ENCODE results near the gene TXLNB.

Gene TXLNB

GRCh38 chr6:139334806-139335446 lies 43.1 kb upstream of the TXLNB start:
- no peak overlapping the region for H3K9ac ChIP-seq (ENCODE audit: insufficient read length, low read depth)
- no peak for TF ChIP-seq ZNF274 (IDR thresholded peaks at IDR 0.05; ENCODE audit: low read depth, low read length)
- no peak for TF ChIP-seq SUZ12 (IDR thresholded peaks at IDR 0.05; ENCODE audit: extremely low read depth, insufficient read depth, insufficient read length)
- TF ChIP-seq YY1 (IDR thresholded peaks at IDR 0.05; ENCODE audit: insufficient read depth, insufficient read length): no peak
- no peak overlapping the region for H3K4me3 ChIP-seq (ENCODE audit: insufficient read length, low read depth)
- DNase-seq (ENCODE audit: low read depth, low spot score): no peak
- H3K27me3 ChIP-seq (ENCODE audit: insufficient read depth, insufficient read length): no peaks in the 10 kb centered on the region
- no peaks in the 10 kb centered on the region for H3K36me3 ChIP-seq (ENCODE audit: insufficient read depth, insufficient read length, low read length)
- H3K9me3 ChIP-seq (ENCODE audit: insufficient read depth, low read length): no peaks in the 10 kb centered on the region
- H3K4me1 ChIP-seq (ENCODE audit: insufficient read depth, insufficient read length): no peaks in the 10 kb centered on the region

- Histone ChIP-seq H3K9ac (ENCODE audit: insufficient read length, low read depth) (no peak overlapping the region), H3K36me3 (ENCODE audit: insufficient read depth, insufficient read length, low read length) (no peaks in the 10 kb centered on the region), H3K9me3 (ENCODE audit: insufficient read depth, low read length) (no peaks in the 10 kb centered on the region), H3K27me3 (ENCODE audit: insufficient read depth, insufficient read length) (no peaks in the 10 kb centered on the region), H3K4me1 (ENCODE audit: insufficient read depth, insufficient read length) (no peaks in the 10 kb centered on the region), H3K4me3 (ENCODE audit: insufficient read length, low read depth) (no peak overlapping the region)
- TF ChIP-seq YY1 (IDR thresholded peaks at IDR 0.05; ENCODE audit: insufficient read depth, insufficient read length): no peak
- TF ChIP-seq SUZ12 (IDR thresholded peaks at IDR 0.05; ENCODE audit: extremely low read depth, insufficient read depth, insufficient read length): no peak
- no peak for TF ChIP-seq ZNF274 (IDR thresholded peaks at IDR 0.05; ENCODE audit: low read depth, low read length)
- no peak for DNase-seq (ENCODE audit: low read depth, low spot score)
Observed at GRCh38 chr6:139330826-139331500, 39.2 kb upstream of the TXLNB start.

GRCh38 chr6:139330306-139330705 lies 38.5 kb upstream of the TXLNB start:
- no peak for DNase-seq (ENCODE audit: low read depth, low spot score)
- TF ChIP-seq SUZ12 (IDR thresholded peaks at IDR 0.05; ENCODE audit: extremely low read depth, insufficient read depth, insufficient read length) (no peak), ZNF274 (IDR thresholded peaks at IDR 0.05; ENCODE audit: low read depth, low read length) (no peak), YY1 (IDR thresholded peaks at IDR 0.05; ENCODE audit: insufficient read depth, insufficient read length) (no peak)
- Histone ChIP-seq H3K9me3 (ENCODE audit: insufficient read depth, low read length) (no peaks in the 10 kb centered on the region), H3K36me3 (ENCODE audit: insufficient read depth, insufficient read length, low read length) (no peaks in the 10 kb centered on the region), H3K4me1 (ENCODE audit: insufficient read depth, insufficient read length) (no peaks in the 10 kb centered on the region), H3K9ac (ENCODE audit: insufficient read length, low read depth) (no peak overlapping the region), H3K4me3 (ENCODE audit: insufficient read length, low read depth) (no peak overlapping the region), H3K27me3 (ENCODE audit: insufficient read depth, insufficient read length) (no peaks in the 10 kb centered on the region)

DNA sequence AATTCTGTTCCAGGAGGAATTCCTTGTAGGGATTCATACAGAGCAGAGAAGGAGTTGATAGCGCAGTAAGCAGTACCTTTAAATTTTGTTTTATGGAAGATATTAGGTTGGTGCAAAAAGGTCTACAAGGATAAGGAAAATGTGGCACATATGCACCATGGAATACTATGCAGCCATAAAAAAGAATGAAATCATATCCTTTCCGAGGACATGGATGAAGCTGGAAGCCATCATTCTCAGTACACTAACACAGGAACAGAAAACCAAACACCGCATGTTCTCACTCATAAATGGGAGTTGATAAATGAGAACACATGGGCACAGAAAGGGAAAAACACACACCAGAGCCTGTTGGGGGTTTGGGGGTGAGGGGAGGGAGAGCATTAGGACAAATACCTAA lies 37.4 kb upstream of the TXLNB start:
- Histone ChIP-seq H3K4me3 (ENCODE audit: insufficient read length, low read depth) (no peak overlapping the region), H3K4me1 (ENCODE audit: insufficient read depth, insufficient read length) (no peaks in the 10 kb centered on the region), H3K36me3 (ENCODE audit: insufficient read depth, insufficient read length, low read length) (no peaks in the 10 kb centered on the region), H3K27me3 (ENCODE audit: insufficient read depth, insufficient read length) (no peaks in the 10 kb centered on the region), H3K9ac (ENCODE audit: insufficient read length, low read depth) (no peak overlapping the region), H3K9me3 (ENCODE audit: insufficient read depth, low read length) (no peaks in the 10 kb centered on the region)
- DNase-seq (ENCODE audit: low read depth, low spot score): no peak
- TF ChIP-seq YY1 (IDR thresholded peaks at IDR 0.05; ENCODE audit: insufficient read depth, insufficient read length): no peak
- no peak for TF ChIP-seq ZNF274 (IDR thresholded peaks at IDR 0.05; ENCODE audit: low read depth, low read length)

DNA sequence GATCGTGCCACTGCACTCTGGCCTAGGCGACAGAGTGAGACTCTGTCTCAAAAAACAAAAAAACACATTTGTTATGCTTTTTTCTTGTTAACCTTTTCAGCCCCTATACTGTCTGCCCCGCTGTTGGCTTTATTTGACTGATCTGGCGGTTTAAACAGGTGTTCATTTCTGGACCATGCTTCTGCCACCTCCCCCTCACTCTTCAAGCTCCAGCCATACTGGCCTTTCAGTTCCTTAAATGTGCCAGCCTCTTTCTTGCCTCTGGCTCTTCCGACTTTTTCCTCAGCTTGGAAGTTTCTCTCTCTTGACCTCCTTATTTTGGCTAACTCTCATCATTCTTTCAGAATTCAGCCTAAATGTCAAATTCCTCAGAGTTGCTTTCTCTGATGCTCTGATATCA lies 35.2 kb upstream of the TXLNB start:
- H3K4me3 ChIP-seq (ENCODE audit: insufficient read length, low read depth): no peak overlapping the region
- no peaks in the 10 kb centered on the region for H3K9me3 ChIP-seq (ENCODE audit: insufficient read depth, low read length)
- no peak for TF ChIP-seq YY1 (IDR thresholded peaks at IDR 0.05; ENCODE audit: insufficient read depth, insufficient read length)
- TF ChIP-seq SUZ12 (IDR thresholded peaks at IDR 0.05; ENCODE audit: extremely low read depth, insufficient read depth, insufficient read length): no peak
- no peak for TF ChIP-seq ZNF274 (IDR thresholded peaks at IDR 0.05; ENCODE audit: low read depth, low read length)
- no peak overlapping the region for H3K9ac ChIP-seq (ENCODE audit: insufficient read length, low read depth)
- no peaks in the 10 kb centered on the region for H3K4me1 ChIP-seq (ENCODE audit: insufficient read depth, insufficient read length)
- no peaks in the 10 kb centered on the region for H3K36me3 ChIP-seq (ENCODE audit: insufficient read depth, insufficient read length, low read length)
- no peaks in the 10 kb centered on the region for H3K27me3 ChIP-seq (ENCODE audit: insufficient read depth, insufficient read length)
- no peak for DNase-seq (ENCODE audit: low read depth, low spot score)

- H3K4me1 ChIP-seq (ENCODE audit: insufficient read depth, insufficient read length): no peaks in the 10 kb centered on the region
Observed at GRCh38 chr6:139325686-139326085, 33.9 kb upstream of the TXLNB start.

DNA sequence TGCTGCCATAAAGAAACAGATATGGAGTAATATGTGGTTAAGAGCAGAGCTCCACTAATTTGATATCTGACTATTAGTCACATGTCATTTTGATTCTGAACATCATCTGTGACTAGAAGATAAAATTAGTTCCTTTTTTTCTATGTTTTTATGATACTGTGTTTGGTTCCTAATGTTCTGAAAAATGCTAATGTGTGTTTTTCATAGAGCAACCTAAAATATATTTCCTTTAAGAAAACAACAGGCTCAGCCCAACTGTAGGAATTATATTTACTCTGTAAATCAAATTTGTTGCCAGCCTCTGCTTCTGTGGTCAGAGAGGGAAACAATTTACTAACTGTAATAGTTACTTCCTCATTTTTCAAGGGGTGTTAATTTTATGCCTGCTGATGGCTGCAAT lies 33.3 kb upstream of the TXLNB start:
- no peak for TF ChIP-seq YY1 (IDR thresholded peaks at IDR 0.05; ENCODE audit: insufficient read depth, insufficient read length)
- TF ChIP-seq ZNF274 (IDR thresholded peaks at IDR 0.05; ENCODE audit: low read depth, low read length): no peak
- no peak for TF ChIP-seq SUZ12 (IDR thresholded peaks at IDR 0.05; ENCODE audit: extremely low read depth, insufficient read depth, insufficient read length)
- H3K9me3 ChIP-seq (ENCODE audit: insufficient read depth, low read length): no peaks in the 10 kb centered on the region
- H3K27me3 ChIP-seq (ENCODE audit: insufficient read depth, insufficient read length): no peaks in the 10 kb centered on the region
- no peaks in the 10 kb centered on the region for H3K36me3 ChIP-seq (ENCODE audit: insufficient read depth, insufficient read length, low read length)
- no peak for DNase-seq (ENCODE audit: low read depth, low spot score)
- H3K4me1 ChIP-seq (ENCODE audit: insufficient read depth, insufficient read length): no peaks in the 10 kb centered on the region
- H3K4me3 ChIP-seq (ENCODE audit: insufficient read length, low read depth): no peak overlapping the region
- H3K9ac ChIP-seq (ENCODE audit: insufficient read length, low read depth): no peak overlapping the region

More at GRCh38 chr6:139325686-139326085, 33.9 kb upstream of the TXLNB start:
- Histone ChIP-seq H3K9me3 (ENCODE audit: insufficient read depth, low read length) (no peaks in the 10 kb centered on the region), H3K36me3 (ENCODE audit: insufficient read depth, insufficient read length, low read length) (no peaks in the 10 kb centered on the region), H3K4me3 (ENCODE audit: insufficient read length, low read depth) (no peak overlapping the region), H3K9ac (ENCODE audit: insufficient read length, low read depth) (no peak overlapping the region), H3K27me3 (ENCODE audit: insufficient read depth, insufficient read length) (no peaks in the 10 kb centered on the region)
- TF ChIP-seq SUZ12 (IDR thresholded peaks at IDR 0.05; ENCODE audit: extremely low read depth, insufficient read depth, insufficient read length) (no peak), ZNF274 (IDR thresholded peaks at IDR 0.05; ENCODE audit: low read depth, low read length) (no peak), YY1 (IDR thresholded peaks at IDR 0.05; ENCODE audit: insufficient read depth, insufficient read length) (no peak)
- DNase-seq (ENCODE audit: low read depth, low spot score): no peak

Data from NT2/D1 (cell line).